Activated T-helper 9 cell treated with anti-CD3 and anti-CD28 coated beads, Interleukin-2, amount 50 U/mL, for 16 hours (primary cell): ENCODE data around the gene COL26A1.
"Not testable (repeated sequence)": the region's sequence is repeated elsewhere in the genome, so short reads cannot be mapped to it uniquely, and the experiment has no call there.

Source experiments
- DNase-seq: peaks from one replicate; pipeline ENCODE4 v3.0.0-alpha.2; 2020; ENCODE audit warnings: low read depth

The COL26A1 gene

DNA sequence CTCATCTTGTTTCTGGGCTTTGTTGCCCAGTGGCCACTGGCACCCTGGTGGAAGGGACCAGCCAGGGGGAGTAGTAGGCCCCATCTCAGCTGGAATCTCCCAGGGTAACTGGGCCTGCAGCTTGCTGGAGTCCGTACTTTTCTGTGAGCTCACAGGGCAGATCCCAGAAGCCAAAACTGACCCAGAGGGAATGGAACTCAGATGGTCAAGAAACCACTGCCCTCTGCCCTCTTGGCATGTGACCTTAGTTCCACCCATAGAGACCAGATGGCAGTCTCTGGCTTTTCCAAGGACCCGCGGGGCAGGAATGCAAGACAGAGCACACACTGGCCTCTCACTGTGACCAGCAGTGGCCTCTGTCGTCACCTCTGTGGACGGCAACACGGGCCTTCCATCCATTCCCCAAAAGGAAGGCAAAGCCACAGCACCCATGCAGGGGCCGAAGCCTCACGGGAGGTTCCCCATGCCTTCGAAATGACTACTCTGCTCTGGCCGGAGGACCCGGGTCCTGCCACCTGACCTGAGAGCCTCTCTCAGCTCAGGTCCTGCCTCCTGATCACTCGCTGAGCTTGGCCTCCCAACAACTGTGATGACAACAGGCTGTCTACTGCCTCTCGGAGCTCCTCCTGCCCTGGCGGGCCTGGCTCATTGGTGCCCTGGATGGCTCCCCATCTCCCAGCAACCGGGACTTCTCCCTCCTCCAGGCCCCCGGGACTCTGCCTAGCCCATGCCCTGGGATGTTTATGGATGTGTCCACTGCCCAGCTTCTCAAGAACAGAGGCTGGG lies 236.5 kb downstream of the COL26A1 start:
- no peak for DNase-seq

DNA sequence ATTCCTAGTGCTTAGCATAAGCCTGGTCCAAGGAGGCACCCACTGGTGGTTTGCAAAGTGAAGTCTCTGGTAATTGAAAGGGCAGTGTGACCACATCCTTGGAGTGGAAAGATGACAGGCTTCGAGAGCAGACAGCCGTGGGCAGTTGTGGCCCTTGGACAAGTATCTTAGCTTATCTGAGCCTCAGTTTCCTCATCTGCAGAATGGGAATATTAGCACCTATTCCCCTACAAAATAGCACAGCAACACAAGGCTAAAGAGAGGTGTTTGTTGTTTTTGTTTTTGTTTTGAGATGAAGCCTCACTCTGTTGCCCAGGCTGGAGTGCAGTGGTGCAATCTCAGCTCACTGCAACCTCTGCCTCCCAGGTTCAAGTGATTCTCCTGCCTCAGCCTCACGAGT lies 237.1 kb downstream of the COL26A1 start:
- DNase-seq, result no peak

GRCh38 chr7:101602082-101602481 lies 239.4 kb downstream of the COL26A1 start:
- DNase-seq, result no peak

GRCh38 chr7:101602484-101603241 lies 240.0 kb downstream of the COL26A1 start:
- DNase-seq, result peak; percentile 38

- no peak for DNase-seq
Measured at GRCh38 chr7:101604331-101604933, 241.8 kb downstream of the COL26A1 start.

DNA sequence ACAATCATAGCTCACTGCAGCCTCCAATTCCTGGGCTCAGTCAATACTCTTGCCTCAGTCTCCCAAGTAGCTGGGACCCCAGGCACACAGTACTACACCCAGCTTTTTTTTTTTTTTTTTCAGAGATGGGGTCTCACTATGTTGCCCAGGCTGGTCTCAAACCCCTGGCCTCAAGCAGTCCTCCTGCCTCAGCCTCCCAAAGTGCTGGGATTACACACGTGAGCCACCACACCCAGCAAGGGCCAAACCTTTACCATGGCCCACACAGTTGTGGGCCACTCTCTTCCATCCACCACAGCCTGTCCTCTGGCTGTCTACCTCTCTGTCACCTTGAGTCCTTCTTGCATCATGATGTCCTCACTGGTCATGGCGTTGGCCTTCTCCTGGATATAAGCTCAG lies 242.3 kb downstream of the COL26A1 start:
- not testable (repeated sequence) for DNase-seq

- no peak for DNase-seq
Measured at GRCh38 chr7:101605611-101606497, 243.2 kb downstream of the COL26A1 start.

GRCh38 chr7:101606498-101606923 lies 243.8 kb downstream of the COL26A1 start:
- DNase-seq, result no peak
